Smooth muscle cell (in vitro differentiated cells): ENCODE measurements around the gene KCNAB1. TPM values are rescaled to one million over a fixed set of nuclear protein-coding genes. Genes with fewer than 3 reads are reported as not detected.

Source experiments
- DNase-seq: peaks from one replicate; lab custom pipeline; 2025; ENCODE audit not compliant: unreplicated experiment; lab: John Stamatoyannopoulos, UW
- H2AFZ ChIP-seq: fragments of 200-600 bp; sonication (generic); 2 replicates; pipeline ENCODE4 v1.6.0; 2016; ENCODE audit warnings: antibody characterized with exemption, low read depth, mild to moderate bottlenecking
- H3F3A ChIP-seq: fragments of 200-600 bp; sonication (generic); 2 replicates; pipeline ENCODE4 v1.6.0; 2017; ENCODE audit warnings: antibody characterized with exemption, low read depth
- H3K27ac ChIP-seq: fragments of 200-600 bp; sonication (generic); 2 replicates; pipeline ENCODE4 v1.5.1; 2016; ENCODE audit warnings: low read depth, mild to moderate bottlenecking
- H3K27me3 ChIP-seq: fragments of 200-600 bp; sonication (generic); 2 replicates; pipeline ENCODE4 v1.6.1; 2016; ENCODE audit warnings: low read depth, mild to moderate bottlenecking
- H3K36me3 ChIP-seq: fragments of 200-600 bp; sonication (generic); 2 replicates; pipeline ENCODE4 v1.5.1; 2016; ENCODE audit warnings: low read depth
- H3K4me1 ChIP-seq: fragments of 200-600 bp; sonication (generic); 2 replicates; pipeline ENCODE4 v1.5.1; 2016; ENCODE audit warnings: low read depth
- H3K4me2 ChIP-seq: fragments of 200-600 bp; sonication (generic); 2 replicates; pipeline ENCODE4 v1.6.0; 2016; ENCODE audit warnings: mild to moderate bottlenecking
- H3K4me3 ChIP-seq: fragments of 200-600 bp; sonication (generic); 2 replicates; pipeline ENCODE4 v1.5.1; 2016; ENCODE audit warnings: mild to moderate bottlenecking
- H3K79me2 ChIP-seq: fragments of 200-600 bp; sonication (generic); 2 replicates; pipeline ENCODE4 v1.6.0; 2016; ENCODE audit warnings: low read depth, mild to moderate bottlenecking
- H3K9ac ChIP-seq: fragments of 200-600 bp; sonication (generic); 2 replicates; pipeline ENCODE4 v1.6.0; 2016; ENCODE audit warnings: low read depth
- H3K9me3 ChIP-seq: fragments of 200-600 bp; sonication (generic); replicated peaks from 2 replicates; pipeline ENCODE4 v1.5.1; 2016; ENCODE audit warnings: low read depth
- H4K20me1 ChIP-seq: fragments of 200-600 bp; sonication (generic); 2 replicates; pipeline ENCODE4 v1.6.0; 2016; ENCODE audit warnings: low read depth
- WGBS: methylation state at CpG from one replicate; pipeline ENCODE4 v1.1.7; 2016; ENCODE audit warnings: low lambda C conversion rate; 5-methylcytosine and 5-hydroxymethylcytosine counted together
- polyA plus RNA-seq: library from polyadenylated mRNA; unstranded; fragments of >200 nt; fragmentation: Nextera tagmentation; extraction: Ambion mirVana; gene quantifications from 2 replicates; pipeline ENCODE4 v1.2.1, GENCODE V29; 2016
- total RNA-seq: library from RNA; depleted of rRNA; stranded (reverse); fragments of >200 nt; gene quantifications from 2 replicates; pipeline ENCODE4 v1.2.3, GENCODE V29; 2014
- TF ChIP-seq, protein P1 (sequence below): fragments of 200-600 bp; sonication (generic); IDR thresholded peaks from 2 replicates; pipeline ENCODE4 v1.5.1; 2017; ENCODE audit warnings: borderline replicate concordance, mild to moderate bottlenecking, antibody characterized with exemption; ENCODE audit not compliant: insufficient read depth, poor library complexity, severe bottlenecking

Gene KCNAB1
- total and polyA plus RNA-seq, 2 experiments from 2014 or later, result 0.36 to 1.0 TPM

- peak overlapping the region; percentile 71 for H3K4me2 ChIP-seq
- H3K27ac ChIP-seq, result peak overlapping the region; percentile 94
- H3K4me3 ChIP-seq, result no peak overlapping the region
- peak overlapping the region; percentile 62 for H3K9ac ChIP-seq
- peaks cover 3% of the 10 kb centered on the region for H3K4me1 ChIP-seq
- no peaks in the 10 kb centered on the region for H3K9me3 ChIP-seq
- 6% methylated on average over 1 of the region's 1 CpG for WGBS
- H4K20me1 ChIP-seq, result no peaks in the 10 kb centered on the region
- TF ChIP-seq, protein P1, sequence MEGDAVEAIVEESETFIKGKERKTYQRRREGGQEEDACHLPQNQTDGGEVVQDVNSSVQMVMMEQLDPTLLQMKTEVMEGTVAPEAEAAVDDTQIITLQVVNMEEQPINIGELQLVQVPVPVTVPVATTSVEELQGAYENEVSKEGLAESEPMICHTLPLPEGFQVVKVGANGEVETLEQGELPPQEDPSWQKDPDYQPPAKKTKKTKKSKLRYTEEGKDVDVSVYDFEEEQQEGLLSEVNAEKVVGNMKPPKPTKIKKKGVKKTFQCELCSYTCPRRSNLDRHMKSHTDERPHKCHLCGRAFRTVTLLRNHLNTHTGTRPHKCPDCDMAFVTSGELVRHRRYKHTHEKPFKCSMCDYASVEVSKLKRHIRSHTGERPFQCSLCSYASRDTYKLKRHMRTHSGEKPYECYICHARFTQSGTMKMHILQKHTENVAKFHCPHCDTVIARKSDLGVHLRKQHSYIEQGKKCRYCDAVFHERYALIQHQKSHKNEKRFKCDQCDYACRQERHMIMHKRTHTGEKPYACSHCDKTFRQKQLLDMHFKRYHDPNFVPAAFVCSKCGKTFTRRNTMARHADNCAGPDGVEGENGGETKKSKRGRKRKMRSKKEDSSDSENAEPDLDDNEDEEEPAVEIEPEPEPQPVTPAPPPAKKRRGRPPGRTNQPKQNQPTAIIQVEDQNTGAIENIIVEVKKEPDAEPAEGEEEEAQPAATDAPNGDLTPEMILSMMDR, result no peak
- no peaks in the 10 kb centered on the region for H3K27me3 ChIP-seq
- no peak overlapping the region for H2AFZ ChIP-seq
- peaks cover 5% of the 10 kb centered on the region for H3F3A ChIP-seq
- no peaks in the 10 kb centered on the region for H3K79me2 ChIP-seq
- no peak for DNase-seq
- no peaks in the 10 kb centered on the region for H3K36me3 ChIP-seq
Measured at GRCh38 chr3:156489462-156489911, 369.1 kb downstream of the KCNAB1 start.

DNA sequence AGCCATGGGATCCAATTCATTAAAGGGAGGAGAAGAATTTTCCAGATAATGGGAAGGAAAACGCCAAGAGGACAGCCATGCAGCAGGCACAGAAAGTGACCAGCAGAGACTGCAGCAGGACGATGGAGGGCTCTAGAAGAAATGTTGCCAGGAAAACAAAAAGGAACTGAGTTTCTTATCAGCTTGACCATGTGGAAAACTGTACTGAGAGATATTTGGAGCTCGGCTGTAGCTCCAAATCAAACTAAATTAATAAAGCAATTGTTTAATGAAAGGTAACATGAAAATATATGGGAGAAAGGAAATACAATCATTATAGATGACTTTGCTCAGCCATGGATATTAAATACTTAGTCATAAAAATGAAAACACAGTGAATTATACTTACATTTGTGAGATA, 370.8 kb downstream of the KCNAB1 start:
- WGBS, result 65% methylated on average over 3 of the region's 3 CpGs
- peak overlapping the region; percentile 94 for H3K27ac ChIP-seq
- no peaks in the 10 kb centered on the region for H3K9me3 ChIP-seq
- TF ChIP-seq, protein P1, result no peak
- no peak overlapping the region for H2AFZ ChIP-seq
- H3K27me3 ChIP-seq, result no peaks in the 10 kb centered on the region
- peaks cover 3% of the 10 kb centered on the region for H3K4me1 ChIP-seq
- H3K4me3 ChIP-seq, result no peak overlapping the region
- no peaks in the 10 kb centered on the region for H3K36me3 ChIP-seq
- no peak overlapping the region for H3K9ac ChIP-seq
- no peaks in the 10 kb centered on the region for H4K20me1 ChIP-seq
- no peaks in the 10 kb centered on the region for H3K79me2 ChIP-seq
- H3K4me2 ChIP-seq, result no peak overlapping the region
- peaks cover 5% of the 10 kb centered on the region for H3F3A ChIP-seq
- DNase-seq, result no peak

- no peak for DNase-seq
- Histone ChIP-seq H2AFZ (no peak overlapping the region), H3K4me1 (peaks cover 3% of the 10 kb centered on the region), H3K4me3 (no peak overlapping the region), H3K4me2 (peak overlapping the region; percentile 33), H3K79me2 (no peaks in the 10 kb centered on the region), H3K27me3 (no peaks in the 10 kb centered on the region), H3K9ac (no peak overlapping the region), H3K9me3 (no peaks in the 10 kb centered on the region), H3K27ac (peak overlapping the region; percentile 61), H3K36me3 (no peaks in the 10 kb centered on the region), H3F3A (peaks cover 5% of the 10 kb centered on the region), H4K20me1 (no peaks in the 10 kb centered on the region)
- TF ChIP-seq, protein P1, result no peak
- WGBS, result 47% methylated on average over 3 of the region's 3 CpGs
Measured at GRCh38 chr3:156492801-156493261, 372.5 kb downstream of the KCNAB1 start.

DNA sequence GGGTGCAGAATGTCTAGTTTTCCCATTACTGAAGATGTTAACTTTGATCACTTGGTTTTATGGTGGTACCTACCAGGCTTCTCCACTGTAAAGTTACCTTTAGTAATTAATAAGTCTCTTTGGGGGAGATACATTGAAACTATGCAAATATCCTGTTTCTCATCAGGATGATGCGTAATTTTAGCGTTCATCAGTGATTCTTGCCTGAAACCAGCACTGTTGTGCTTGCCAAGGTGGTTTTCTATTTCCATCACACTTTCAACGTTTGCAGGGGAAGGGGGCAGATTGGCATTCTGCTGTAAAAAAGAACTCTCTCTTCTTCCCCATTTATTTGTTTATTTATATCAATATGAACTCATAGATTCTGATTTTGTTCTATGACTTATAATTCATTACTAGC, 373.5 kb downstream of the KCNAB1 start:
- H3K36me3 ChIP-seq, result no peaks in the 10 kb centered on the region
- H3K4me1 ChIP-seq, result peaks cover 3% of the 10 kb centered on the region
- no peak overlapping the region for H3K4me3 ChIP-seq
- WGBS, result 91% methylated on average over 3 of the region's 3 CpGs
- no peaks in the 10 kb centered on the region for H3K27me3 ChIP-seq
- no peaks in the 10 kb centered on the region for H3K79me2 ChIP-seq
- no peak overlapping the region for H3K4me2 ChIP-seq
- no peak for DNase-seq
- H3F3A ChIP-seq, result peaks cover 5% of the 10 kb centered on the region
- peak overlapping the region; percentile 61 for H3K27ac ChIP-seq
- H2AFZ ChIP-seq, result no peak overlapping the region
- H3K9ac ChIP-seq, result no peak overlapping the region
- H4K20me1 ChIP-seq, result no peaks in the 10 kb centered on the region
- H3K9me3 ChIP-seq, result no peaks in the 10 kb centered on the region
- TF ChIP-seq, protein P1, result no peak
